Testis (tissue), 3 donors: Measurements from ENCODE around the gene ARHGAP33. TPM values are rescaled to one million over a fixed set of nuclear protein-coding genes. Genes with fewer than 3 reads are reported as not detected.

Experiments used
- polyA plus RNA-seq: library from polyadenylated mRNA; stranded (reverse); fragments of 350-450 nt; fragmentation: Illumina TruSeq; extraction: RNeasy Lipid Tissue Mini Kit (QIAGEN cat#74804); gene quantifications from one replicate; pipeline ENCODE4 v1.2.3, GENCODE V29; 2014; ENCODE audit warnings: low read depth, low replicate concordance; ENCODE audit not compliant: insufficient read depth
- total RNA-seq, 2 donors: library from RNA; depleted of rRNA; stranded (reverse); fragments of >200 nt; gene quantifications; one replicate each; pipeline ENCODE4 v1.2.3, GENCODE V29; 2016

Gene ARHGAP33
- total and polyA plus RNA-seq, 3 donors from 2014 or later, result 46.6 to 133 (median 56.2) TPM

Other genes with a start within 250 kb of the ARHGAP33 start
- under 1 TPM; 0.16 to 0.19 TPM for gene SBSN, start 247.3 kb upstream of the ARHGAP33 start, total RNA-seq
- 0.47 TPM for gene SBSN, start 247.3 kb upstream of the ARHGAP33 start, polyA plus RNA-seq
- gene GAPDHS, start 242.1 kb upstream of the ARHGAP33 start, total RNA-seq, result 100 to 1,000 TPM; 123 to 338 TPM
- 363 TPM for gene GAPDHS, start 242.1 kb upstream of the ARHGAP33 start, polyA plus RNA-seq
- gene TMEM147, start 229.9 kb upstream of the ARHGAP33 start, total RNA-seq, result 100 to 1,000 TPM; 125 TPM
- gene TMEM147, start 229.9 kb upstream of the ARHGAP33 start, polyA plus RNA-seq, result 146 TPM
- gene ATP4A, start 211.9 kb upstream of the ARHGAP33 start, total RNA-seq, result 1 to 10 TPM in 1 of 2 donors, under 1 TPM in 1; 0.87 to 1.1 TPM
- gene ATP4A, start 211.9 kb upstream of the ARHGAP33 start, polyA plus RNA-seq, result 1.1 TPM
- under 1 TPM in 1 of 2 donors, not detected in 1; 0.74 TPM for gene PMIS2, start 189.4 kb upstream of the ARHGAP33 start, total RNA-seq
- gene PMIS2, start 189.4 kb upstream of the ARHGAP33 start, polyA plus RNA-seq, result 2.0 TPM
- 10 to 100 TPM; 25.5 to 33.9 TPM for gene HAUS5, start 162.8 kb upstream of the ARHGAP33 start, total RNA-seq
- gene HAUS5, start 162.8 kb upstream of the ARHGAP33 start, polyA plus RNA-seq, result 24.4 TPM
- gene RBM42, start 146.5 kb upstream of the ARHGAP33 start, total RNA-seq, result 100 to 1,000 TPM; 105 to 109 TPM
- 64.2 TPM for gene RBM42, start 146.5 kb upstream of the ARHGAP33 start, polyA plus RNA-seq
- gene ETV2, start 133.8 kb upstream of the ARHGAP33 start, total RNA-seq, result 10 to 100 TPM in 1 of 2 donors, 1 to 10 TPM in 1; 4.8 to 14.4 TPM
- 27.2 TPM for gene ETV2, start 133.8 kb upstream of the ARHGAP33 start, polyA plus RNA-seq
- gene COX6B1, start 127.2 kb upstream of the ARHGAP33 start, total RNA-seq, result 100 to 1,000 TPM; 198 to 262 TPM
- gene COX6B1, start 127.2 kb upstream of the ARHGAP33 start, polyA plus RNA-seq, result 322 TPM
- under 1 TPM; 0.37 to 0.47 TPM for gene UPK1A, start 109.0 kb upstream of the ARHGAP33 start, total RNA-seq
- 1.0 TPM for gene UPK1A, start 109.0 kb upstream of the ARHGAP33 start, polyA plus RNA-seq
- 10 to 100 TPM; 26.1 to 32.5 TPM for gene ZBTB32, start 71.0 kb upstream of the ARHGAP33 start, total RNA-seq
- gene ZBTB32, start 71.0 kb upstream of the ARHGAP33 start, polyA plus RNA-seq, result 125 TPM
- 100 to 1,000 TPM; 109 to 110 TPM for gene KMT2B, start 57.6 kb upstream of the ARHGAP33 start, total RNA-seq
- 73.3 TPM for gene KMT2B, start 57.6 kb upstream of the ARHGAP33 start, polyA plus RNA-seq
- 10 to 100 TPM; 15.7 to 15.9 TPM for gene IGFLR1, start 33.1 kb upstream of the ARHGAP33 start, total RNA-seq
- 9.9 TPM for gene IGFLR1, start 33.1 kb upstream of the ARHGAP33 start, polyA plus RNA-seq
- gene U2AF1L4, start 30.1 kb upstream of the ARHGAP33 start, total RNA-seq, result 10 to 100 TPM; 47.2 to 49.6 TPM
- gene U2AF1L4, start 30.1 kb upstream of the ARHGAP33 start, polyA plus RNA-seq, result 45.3 TPM
- 100 to 1,000 TPM; 100 to 121 TPM for gene PSENEN, start 29.9 kb upstream of the ARHGAP33 start, total RNA-seq
- gene PSENEN, start 29.9 kb upstream of the ARHGAP33 start, polyA plus RNA-seq, result 303 TPM
- 10 to 100 TPM; 30.2 TPM for gene LIN37, start 27.0 kb upstream of the ARHGAP33 start, total RNA-seq
- gene LIN37, start 27.0 kb upstream of the ARHGAP33 start, polyA plus RNA-seq, result 24.8 TPM
- 10 to 100 TPM; 50.9 to 57.1 TPM for gene HSPB6, start 18.5 kb upstream of the ARHGAP33 start, total RNA-seq
- 146 TPM for gene HSPB6, start 18.5 kb upstream of the ARHGAP33 start, polyA plus RNA-seq
- 10 to 100 TPM; 48.3 to 72.0 TPM for gene PROSER3, start 17.4 kb upstream of the ARHGAP33 start, total RNA-seq
- gene PROSER3, start 17.4 kb upstream of the ARHGAP33 start, polyA plus RNA-seq, result 75.9 TPM
- 1 to 10 TPM in 1 of 2 donors, under 1 TPM in 1; 0.99 to 1.3 TPM for gene PRODH2, start 37.3 kb downstream of the ARHGAP33 start, total RNA-seq
- 2.7 TPM for gene PRODH2, start 37.3 kb downstream of the ARHGAP33 start, polyA plus RNA-seq
- gene NPHS1, start 76.9 kb downstream of the ARHGAP33 start, total RNA-seq, result 1 to 10 TPM; 1.8 to 2.7 TPM
- 3.8 TPM for gene NPHS1, start 76.9 kb downstream of the ARHGAP33 start, polyA plus RNA-seq
- gene KIRREL2, start 81.3 kb downstream of the ARHGAP33 start, total RNA-seq, result under 1 TPM; 0.56 to 0.87 TPM
- 0.84 TPM for gene KIRREL2, start 81.3 kb downstream of the ARHGAP33 start, polyA plus RNA-seq
- gene APLP1, start 93.0 kb downstream of the ARHGAP33 start, total RNA-seq, result 10 to 100 TPM; 45.7 to 54.3 TPM
- gene APLP1, start 93.0 kb downstream of the ARHGAP33 start, polyA plus RNA-seq, result 37.9 TPM
- 1 to 10 TPM; 3.8 to 6.0 TPM for gene NFKBID, start 125.0 kb downstream of the ARHGAP33 start, total RNA-seq
- gene NFKBID, start 125.0 kb downstream of the ARHGAP33 start, polyA plus RNA-seq, result 2.8 TPM
- gene HCST, start 127.0 kb downstream of the ARHGAP33 start, total RNA-seq, result 1 to 10 TPM in 1 of 2 donors, under 1 TPM in 1; 0.87 to 3.5 TPM
- gene HCST, start 127.0 kb downstream of the ARHGAP33 start, polyA plus RNA-seq, result 16.8 TPM
- 10 to 100 TPM in 1 of 2 donors, 1 to 10 TPM in 1; 2.9 to 21.7 TPM for gene TYROBP, start 132.7 kb downstream of the ARHGAP33 start, total RNA-seq
- gene TYROBP, start 132.7 kb downstream of the ARHGAP33 start, polyA plus RNA-seq, result 77.5 TPM
- 10 to 100 TPM; 27.6 to 31.7 TPM for gene LRFN3, start 160.8 kb downstream of the ARHGAP33 start, total RNA-seq
- 12.7 TPM for gene LRFN3, start 160.8 kb downstream of the ARHGAP33 start, polyA plus RNA-seq
- 10 to 100 TPM; 40.6 to 55.0 TPM for gene SDHAF1, start 219.6 kb downstream of the ARHGAP33 start, total RNA-seq
- gene SDHAF1, start 219.6 kb downstream of the ARHGAP33 start, polyA plus RNA-seq, result 13.0 TPM
- 1 to 10 TPM in 1 of 2 donors, under 1 TPM in 1; 0.68 to 1.3 TPM for gene SYNE4, start 233.2 kb downstream of the ARHGAP33 start, total RNA-seq
- 1.8 TPM for gene SYNE4, start 233.2 kb downstream of the ARHGAP33 start, polyA plus RNA-seq
- gene ALKBH6, start 238.6 kb downstream of the ARHGAP33 start, total RNA-seq, result 10 to 100 TPM; 22.8 to 26.3 TPM
- 11.9 TPM for gene ALKBH6, start 238.6 kb downstream of the ARHGAP33 start, polyA plus RNA-seq